Stromal cell of bone marrow (primary cell): ENCODE data around the gene MAD1L1.
"Not testable (repeated sequence)": the region's sequence is repeated elsewhere in the genome, so short reads cannot be mapped to it uniquely, and the experiment has no call there.

Experiments used
- DNase-seq: peaks from one replicate; pipeline ENCODE4 v3.0.0-alpha.2; 2012; ENCODE audit warnings: low read depth

The MAD1L1 gene

DNA sequence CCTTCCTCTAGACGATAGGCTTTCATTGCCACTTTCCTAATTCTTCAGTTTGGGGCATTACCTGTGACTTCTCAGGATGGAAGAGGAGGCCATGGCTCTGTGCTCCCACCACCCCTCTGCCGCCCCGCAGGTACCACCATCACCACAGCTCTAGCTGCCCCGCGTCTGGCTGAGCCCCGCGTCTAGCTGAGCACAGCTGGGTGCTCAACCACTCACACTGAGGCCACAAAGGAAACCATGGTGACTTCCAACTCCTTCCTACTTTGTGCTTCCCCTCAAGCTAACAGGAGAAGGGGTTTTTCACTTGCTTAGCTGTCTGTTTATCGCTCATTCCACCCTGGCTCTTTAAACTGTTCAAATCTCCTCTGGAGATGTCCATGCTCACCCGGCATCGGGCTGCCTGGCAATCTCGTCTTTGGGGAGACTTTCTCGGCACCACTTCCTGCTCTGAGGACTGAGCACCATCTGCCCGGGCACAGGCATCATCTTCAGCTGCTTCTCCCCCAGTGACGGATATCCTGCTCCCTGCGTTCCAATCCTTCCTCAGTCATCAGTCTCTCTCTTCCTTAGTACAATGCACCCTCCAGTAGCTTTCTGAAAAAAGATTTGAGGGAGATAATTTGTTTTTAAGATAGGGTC, 59.4 kb downstream of the MAD1L1 start:
- DNase-seq: no peak

DNA sequence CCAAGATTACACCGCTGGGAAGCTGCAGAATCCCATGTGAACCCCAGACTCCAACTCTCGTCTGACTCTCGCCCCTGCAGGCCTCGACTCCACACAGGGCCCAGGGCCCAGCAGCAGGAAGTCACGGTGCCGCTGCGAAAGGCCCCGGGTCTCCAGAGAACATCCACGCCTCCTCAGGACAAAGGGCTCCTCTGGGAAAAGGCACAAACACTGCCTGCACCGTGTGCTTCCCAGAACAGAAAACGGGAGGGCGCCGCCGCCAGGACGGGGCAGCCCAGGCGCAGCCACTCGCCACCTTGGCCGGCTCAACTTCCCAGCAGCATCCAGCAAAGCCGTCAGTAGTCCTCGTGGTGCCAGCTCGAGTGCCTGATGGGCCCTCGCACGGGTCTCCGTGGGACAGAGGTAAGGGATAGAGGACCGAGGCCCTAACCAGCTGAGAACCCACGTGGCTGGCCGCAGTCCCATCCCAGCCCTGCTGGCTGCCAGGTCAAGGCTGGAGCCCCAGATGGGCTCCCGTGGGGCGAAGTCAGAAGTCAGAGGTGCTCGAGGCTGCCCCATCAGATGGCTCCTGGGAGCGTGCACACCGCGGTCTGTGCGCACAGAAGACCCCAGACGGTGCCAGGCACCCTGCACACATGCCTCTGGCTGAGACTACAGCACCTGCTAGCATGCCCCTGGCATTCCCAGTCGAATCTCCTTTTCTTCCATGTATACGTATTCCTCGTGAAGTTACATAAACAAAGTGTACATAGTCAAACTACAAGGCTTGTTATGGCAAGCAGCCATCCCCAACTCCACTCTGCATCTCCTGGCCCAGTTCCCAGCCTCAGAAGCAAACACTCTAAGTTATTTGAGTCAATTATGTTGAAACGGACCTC, 60.2 kb downstream of the MAD1L1 start:
- peak; percentile 68 for DNase-seq

DNA sequence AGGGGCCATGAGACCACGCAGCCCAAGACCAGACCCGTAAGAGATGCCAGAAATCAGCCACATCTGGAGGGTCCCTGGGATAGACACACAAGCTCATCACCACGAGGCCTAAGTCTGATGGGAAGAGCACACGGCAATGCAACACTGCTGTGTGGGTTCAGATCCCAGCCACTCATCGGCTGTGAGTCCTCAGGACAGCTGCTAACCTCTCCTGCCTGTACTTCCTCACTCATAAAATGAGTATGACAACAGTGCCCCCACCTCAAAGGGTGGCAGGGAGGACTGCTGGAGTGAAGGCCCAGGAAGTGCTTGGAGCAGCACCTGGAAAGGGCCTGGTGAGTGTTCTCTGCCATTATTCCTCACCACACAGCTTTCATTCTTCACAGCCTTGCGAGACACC, 60.9 kb downstream of the MAD1L1 start:
- DNase-seq: no peak

DNA sequence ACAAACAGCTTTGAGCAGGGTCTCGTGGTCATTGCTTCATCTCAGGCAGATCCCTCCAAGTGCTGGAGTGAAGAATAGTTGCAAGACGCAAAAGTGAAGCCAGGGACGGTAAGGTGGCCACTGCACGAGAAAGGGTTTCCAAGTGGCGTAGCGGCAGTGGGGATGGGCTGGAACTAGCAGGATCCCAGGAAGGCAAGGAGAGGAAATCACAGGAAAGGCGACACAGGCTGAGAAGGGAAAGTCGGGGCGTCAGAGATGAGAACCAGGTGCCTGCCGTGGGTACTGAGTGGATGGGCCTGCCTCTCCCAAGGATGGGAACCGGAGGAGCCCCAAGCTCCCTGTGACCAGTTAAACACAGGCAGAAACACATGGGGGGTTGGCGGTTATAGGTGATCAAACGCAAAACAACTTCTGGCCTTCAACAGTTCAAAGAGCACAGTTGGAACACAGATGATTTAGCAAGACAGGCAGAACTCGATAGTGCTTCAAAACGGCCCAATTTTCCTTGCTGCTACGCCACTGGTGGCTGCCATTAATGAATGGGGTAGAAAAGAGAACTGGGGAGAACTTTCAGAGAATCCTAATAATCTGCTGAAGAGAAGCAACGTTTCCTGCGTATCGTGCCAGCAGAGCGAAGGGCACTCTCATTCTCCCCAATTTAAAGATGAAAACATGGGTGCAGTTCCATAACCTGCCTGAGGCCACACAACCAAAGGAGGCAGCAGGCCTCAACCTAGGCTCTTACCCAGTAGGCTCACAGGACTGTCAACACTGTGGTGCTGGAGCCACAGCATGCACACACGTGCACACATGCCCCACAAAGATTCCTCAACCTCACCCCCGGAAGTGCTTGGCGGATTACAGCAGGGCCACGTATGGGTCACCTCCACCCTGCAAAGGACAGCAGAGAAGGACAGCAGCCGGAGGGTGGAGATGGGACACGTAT, 61.9 kb downstream of the MAD1L1 start:
- no peak for DNase-seq

DNA sequence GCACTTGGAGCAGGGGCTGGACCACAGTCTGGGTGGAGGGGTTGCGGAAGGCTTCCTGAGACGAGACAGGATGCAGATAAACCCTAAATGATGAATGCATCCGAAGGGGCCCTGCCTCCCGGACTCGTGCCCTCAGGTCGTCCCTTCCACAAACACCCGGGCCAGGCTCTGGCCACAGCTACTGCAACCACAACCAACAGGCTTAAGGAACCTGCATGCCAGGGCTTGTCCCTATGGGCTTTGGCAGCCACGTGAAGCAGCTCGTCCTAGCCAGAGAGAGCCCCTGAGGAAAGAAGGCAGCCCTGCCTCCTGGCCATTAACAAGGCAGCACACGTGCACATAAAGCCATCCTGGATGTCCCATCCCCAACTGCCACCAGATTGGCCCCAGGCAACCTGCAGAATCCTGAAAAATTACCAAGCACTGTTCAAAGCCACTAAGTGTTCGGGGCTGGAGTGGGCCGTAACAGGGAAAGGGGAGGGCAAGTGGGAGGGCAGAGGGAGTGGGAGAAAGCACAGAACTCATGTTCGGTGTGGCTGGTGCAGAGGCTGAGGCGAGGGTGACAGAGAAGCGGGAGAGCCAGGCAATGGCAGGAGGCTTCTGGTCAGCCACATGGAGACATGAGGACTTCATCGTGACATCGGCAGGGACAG, 62.7 kb downstream of the MAD1L1 start:
- DNase-seq: no peak

DNA sequence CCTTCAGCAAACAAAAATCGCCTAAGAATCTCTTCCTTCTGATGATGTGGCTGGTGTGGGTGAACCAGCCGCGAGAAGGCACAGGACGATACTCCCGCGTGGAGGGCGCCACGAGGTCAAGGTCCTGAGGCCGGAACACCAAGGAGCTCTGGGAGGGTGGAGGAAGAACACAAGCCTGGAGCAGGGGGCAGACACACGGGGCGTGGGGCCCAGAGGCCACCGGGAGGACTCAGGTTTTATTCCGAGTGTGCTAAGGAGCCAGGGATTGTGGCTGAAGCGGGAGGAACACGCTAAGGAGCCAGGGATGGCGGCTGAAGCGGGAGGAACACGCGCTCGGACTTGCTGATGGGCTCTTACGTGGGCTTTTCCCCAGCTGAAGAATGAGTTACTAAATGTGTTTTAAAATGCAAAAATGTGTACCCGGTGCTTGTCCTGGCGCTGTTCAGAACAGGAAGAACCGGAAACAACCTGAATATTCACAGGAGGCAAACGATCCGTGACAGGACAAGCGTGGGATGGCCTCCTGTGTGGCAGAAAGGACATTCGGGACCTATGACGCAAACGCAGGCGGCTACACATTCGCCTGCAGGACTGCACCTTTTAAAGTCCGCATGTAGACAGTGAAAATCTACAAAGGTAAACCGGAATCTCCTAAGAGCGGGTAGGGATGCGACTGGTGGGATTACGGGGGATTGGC, 64.0 kb downstream of the MAD1L1 start:
- no peak for DNase-seq

DNA sequence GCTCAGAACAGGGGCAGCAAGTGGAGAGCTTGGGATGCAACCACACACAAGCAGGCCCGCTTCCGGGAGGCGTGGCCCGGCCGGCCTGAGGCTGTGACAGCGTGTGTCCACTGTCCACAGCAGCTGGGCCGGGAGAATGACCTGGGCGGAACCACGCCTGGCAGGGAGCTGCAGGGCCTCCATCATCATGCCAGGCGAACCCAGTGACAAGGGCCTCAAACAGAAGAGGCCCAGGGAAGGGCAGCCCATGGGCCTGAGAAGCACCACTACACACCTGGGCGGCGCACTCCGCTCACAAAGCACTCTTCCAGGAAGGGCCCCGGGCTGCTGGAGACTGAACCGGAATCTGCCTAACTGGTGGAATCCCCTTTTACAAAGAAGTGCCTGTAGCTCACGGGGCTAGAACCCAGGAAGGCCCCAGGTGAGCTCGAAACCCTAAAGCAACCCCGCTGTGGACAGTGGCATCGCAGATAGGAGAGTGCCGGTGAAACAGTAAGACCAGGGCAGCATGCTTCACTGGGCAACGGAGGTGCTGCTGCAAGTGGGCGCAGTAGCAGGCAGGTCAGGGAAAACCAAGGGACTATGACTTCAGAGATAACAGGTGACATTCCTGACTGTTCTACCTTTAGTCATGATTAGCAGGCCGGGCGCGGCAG, 66.0 kb downstream of the MAD1L1 start:
- no peak for DNase-seq

DNA sequence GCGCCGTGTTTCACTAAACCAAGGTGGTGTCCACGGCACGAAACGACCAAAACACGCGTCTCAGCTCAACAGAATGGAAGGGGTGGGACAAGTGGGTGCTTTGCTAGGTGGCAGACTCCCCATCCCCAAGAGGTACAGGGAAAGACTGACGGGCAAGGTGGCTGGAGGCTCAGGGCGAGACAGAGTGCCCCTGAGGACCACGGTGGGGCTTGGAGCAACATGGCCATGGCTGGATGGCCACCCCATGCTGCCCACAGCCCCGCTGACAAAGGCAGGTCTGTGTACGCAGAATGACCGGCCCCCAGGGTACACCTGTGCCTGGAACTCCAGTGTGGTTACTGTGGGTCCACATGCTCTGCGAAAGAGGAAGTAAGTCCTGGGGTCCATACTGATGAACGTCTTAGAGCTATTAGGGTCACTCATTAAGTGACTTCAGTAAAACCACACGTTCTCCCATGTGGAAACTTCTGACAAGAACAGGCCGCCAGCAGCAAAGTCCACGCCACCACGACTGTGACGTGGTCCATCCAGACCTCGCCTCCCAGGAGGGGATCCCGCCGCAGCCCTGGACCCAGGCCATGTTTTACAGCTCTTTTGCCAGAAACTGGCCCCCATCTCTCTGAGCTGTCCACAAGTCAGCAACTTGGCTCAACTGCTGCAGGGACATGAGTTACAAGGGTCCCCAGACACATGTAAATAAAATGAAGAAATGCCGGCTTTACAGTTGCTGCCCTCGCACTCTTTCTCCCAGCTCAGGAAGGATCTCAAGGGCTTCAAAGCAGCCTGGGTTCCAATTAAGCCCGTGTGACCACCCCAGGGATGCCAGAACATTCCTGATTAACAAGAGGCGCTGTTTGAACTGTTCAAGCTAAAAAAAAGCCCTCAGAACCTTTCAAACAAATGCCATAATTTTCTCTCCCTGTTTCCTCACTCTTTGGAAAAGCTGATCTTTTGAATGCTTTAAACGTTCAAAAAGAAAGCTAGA, 66.8 kb downstream of the MAD1L1 start:
- no peak for DNase-seq

DNA sequence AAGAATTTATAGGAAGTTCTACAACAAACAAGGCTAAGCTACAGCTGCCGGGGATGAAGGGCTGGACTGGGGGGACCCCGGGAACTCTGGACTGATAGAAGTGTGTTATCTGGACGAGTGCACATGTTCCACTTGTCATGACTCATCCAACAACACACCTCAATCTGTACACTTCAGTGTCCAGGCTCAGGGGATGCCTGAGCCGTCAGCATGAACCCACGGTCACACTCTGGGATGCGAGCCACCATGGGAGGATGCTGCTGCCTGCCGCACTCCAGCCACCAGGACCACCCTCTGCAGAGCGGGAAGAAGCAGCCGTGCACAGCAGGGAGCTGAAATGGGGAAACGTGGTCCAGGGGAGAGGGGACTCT, 67.5 kb downstream of the MAD1L1 start:
- DNase-seq: no peak

DNA sequence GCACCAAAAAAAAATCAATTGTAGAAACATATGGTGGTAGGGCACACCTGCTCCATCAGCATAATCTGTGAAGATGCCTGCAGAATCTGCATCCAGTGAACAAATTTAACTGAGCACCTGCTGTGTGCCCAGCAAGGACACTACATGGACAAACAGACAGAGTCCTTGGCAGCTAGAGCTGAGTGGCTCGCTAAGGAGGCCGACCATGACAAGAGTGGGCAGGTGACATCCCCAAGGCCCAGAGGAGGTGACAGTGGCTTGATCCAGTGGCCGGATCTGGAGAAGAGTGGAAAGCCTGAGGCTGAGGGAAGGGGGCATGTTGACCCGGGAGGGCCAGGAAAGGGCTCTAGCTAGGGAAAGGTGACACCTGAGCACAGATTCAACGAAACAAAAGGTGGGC, 68.1 kb downstream of the MAD1L1 start:
- no peak for DNase-seq

DNA sequence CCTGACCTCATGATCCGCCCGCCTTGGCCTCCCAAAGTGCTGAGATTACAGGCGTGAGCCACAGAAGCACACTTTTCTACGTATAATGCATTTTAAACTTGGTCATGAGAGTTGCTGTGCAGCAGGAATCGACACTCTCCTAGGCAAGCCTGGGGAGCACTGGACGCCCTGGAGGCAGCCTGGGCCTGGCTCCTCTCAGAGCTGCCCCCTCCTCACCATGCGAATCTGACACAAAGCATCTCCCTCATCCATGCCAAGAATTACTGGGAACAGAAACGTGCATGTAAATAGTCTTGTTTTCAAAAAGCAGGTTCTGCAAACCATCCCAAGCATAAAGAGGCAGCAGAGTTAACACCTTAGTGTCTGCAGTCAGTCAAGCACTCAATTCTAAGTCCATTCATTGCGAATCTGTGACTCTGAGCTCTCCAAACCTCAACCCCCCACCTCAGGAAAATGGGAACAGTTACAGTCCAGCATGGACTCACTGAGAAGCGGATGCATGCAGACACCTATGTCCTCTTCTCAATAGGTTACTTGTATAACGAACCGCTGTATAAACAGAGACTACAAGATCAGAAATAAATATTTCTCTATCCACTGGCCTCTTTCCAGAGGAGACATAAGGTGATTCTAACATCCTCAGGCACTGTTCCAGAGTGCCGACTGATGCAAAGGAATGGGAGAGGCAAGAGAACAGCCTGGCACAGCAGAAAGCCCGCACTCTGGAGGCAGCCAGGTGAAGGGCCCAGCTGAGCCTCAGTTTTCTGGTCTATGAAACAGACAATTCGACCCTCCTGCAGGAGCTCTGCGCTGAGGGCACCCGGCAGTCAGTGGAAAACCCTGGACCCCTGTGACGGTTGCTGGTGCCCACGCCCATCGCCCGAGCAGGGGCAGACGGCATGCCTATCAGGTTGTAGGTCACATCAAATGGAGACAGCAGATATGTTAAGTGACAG, 68.9 kb downstream of the MAD1L1 start:
- no peak for DNase-seq

DNA sequence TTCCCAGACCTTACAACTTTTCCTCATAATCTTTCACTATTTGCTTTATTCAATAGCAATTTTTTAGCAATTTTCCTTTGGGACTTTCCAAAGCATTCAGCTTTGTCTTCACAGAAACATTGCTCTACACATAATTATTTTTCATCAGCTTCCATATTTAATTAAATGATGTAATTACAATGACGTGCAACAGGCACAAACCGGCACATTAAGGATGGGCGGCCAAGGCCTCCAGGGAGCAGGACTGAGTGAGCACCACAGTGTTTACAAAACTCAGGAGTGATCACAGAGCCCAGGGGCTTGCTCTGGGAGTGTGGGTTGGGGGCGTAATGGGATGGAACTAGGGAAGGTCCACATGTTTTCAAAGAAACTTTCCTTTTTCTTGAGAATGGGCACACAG, 69.8 kb downstream of the MAD1L1 start:
- DNase-seq: no peak

DNA sequence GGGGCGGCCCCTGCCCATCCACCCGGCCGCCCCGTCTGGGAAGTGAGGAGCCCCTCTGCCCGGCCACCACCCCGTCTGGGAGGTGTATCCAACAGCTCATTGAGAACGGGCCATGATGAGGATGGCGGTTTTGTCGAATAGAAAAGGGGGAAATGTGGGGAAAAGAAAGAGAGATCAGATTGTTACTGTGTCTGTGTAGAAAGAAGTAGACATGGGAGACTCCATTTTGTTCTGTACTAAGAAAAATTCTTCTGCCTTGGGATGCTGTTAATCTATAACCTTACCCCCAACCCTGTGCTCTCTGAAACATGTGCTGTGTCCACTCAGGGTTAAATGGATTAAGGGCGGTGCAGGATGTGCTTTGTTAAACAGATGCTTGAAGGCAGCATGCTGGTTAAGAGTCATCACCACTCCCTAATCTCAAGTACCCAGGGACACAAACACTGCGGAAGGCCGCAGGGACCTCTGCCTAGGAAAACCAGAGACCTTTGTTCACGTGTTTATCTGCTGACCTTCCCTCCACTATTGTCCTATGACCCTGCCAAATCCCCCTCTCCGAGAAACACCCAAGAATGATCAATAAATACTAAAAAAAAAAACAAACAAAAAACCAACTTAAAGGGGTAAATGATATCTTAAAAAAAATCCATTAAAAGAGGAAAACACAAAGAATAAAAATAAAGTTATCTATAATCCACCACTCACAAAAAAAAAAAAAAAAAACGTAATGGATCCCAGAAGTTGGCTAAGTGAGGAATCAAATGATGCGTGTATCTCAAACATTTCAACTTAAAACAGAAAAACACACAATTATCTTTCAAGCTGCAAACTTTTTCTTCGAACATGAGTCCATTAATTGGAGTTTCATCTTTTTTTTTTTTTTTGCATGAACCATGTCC, 70.5 kb downstream of the MAD1L1 start:
- not testable (repeated sequence) for DNase-seq

DNA sequence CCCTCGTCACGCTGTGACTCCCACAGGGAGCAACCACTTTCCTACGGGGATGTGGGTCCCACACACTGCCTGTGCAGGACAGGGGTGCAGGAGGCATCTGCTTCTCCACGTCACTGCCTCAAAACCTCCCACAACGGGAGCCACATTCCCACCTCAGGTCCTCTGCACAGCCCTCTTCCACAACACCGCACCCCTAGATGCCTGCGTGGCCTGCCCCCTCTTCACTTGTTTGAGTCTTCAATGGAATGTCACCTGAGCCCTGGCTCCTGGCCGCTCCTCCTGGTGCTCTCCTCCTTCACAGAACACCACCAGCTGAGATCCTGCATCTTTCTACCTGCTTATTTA, 73.6 kb downstream of the MAD1L1 start:
- DNase-seq: no peak

DNA sequence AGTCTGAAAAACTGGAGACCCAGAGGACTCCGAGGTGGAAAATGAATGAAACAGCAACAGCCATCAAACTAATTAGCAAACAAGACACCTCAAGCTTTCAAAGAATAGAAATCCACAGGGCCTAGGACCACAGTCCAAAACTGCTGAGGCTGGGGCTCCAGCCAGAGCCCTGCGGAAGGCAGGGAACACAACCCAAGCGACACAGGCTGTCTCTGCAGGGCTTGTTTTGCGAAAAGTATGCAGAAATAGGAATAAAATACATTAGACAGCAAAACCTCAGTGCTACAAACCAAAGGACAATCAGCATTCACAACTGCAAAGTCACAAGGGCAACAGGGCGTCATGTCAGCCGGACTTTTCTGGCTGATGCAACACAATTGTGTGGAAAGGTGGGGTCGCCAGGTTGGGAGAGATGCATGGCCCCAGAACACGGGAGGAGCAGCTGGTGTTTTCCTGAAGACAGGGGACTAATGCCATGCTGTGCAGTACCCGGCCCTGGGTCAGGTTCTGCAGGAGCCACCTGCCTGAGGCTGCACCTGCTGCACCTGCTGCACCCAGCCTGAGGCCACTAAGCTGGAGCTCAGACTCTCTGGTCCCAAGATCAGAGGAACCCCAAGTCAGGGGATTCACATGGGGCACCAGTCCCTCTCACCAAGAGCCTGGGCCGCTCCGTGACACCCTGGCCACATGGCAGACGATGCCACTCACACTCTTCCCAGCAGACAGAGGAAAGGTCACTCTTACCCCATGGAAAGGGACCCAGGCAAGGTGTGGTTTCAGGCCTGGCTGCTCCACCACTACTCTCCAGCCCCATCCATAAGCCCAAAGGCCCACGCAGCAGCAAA, 74.2 kb downstream of the MAD1L1 start:
- no peak for DNase-seq

DNA sequence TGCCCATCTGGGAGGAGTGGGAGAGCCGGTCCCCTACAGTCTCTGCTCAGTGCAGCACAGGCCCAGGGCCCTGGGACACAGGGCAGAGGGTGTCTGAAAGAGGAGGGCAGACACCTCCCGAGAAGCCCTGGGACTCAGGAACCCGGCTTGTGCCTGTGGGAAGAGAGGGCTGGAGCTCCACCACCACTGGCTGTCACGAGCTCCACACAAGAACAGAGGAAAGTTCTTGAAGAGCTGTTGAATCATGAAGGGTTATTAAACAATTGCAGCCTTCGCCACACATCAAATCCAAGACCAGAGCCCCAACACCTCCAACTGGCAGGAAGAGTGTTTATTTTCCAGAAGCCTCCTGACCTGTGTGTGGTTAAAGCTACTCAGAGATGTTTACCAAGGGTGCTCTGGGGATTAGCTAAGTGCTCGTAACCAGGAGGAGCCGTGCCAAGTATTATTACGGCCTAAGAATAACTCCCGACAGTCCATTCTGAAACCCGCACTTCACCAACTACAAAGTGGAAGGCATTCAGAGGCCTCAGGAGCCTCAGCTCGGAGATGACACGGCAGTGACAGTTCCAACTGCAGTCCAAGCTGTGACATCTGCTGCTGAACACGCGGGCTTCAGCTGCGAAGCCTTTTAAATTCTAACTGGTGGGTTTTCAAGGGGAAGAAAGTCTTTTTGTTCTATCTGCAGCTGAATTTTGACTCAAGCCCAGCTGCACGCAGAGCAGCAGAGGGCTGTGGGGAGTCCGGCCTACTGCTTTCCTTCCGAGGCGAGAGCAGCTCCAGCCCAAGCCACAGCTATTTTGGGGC, 75.1 kb downstream of the MAD1L1 start:
- peak; percentile 98 for DNase-seq
